Ishikawa (cell line): ENCODE data around the gene AUTS2.

Experiments
- CEBPB ChIP-seq: IDR thresholded peaks from 2 replicates; pipeline ENCODE4 v1.6.1; 2012
- CREB1 ChIP-seq: IDR thresholded peaks from 2 replicates; pipeline ENCODE4 v1.6.1; 2012; ENCODE audit warnings: low read depth
- EGR1 ChIP-seq: IDR thresholded peaks from 2 replicates; pipeline ENCODE4 v1.6.1; 2012
- EP300 ChIP-seq: IDR thresholded peaks from 2 replicates; pipeline ENCODE4 v1.6.1; 2012; ENCODE audit warnings: borderline replicate concordance
- FOXM1 ChIP-seq: IDR thresholded peaks from 2 replicates; pipeline ENCODE4 v1.6.1; 2012; ENCODE audit warnings: low read depth, borderline replicate concordance
- MAX ChIP-seq: IDR thresholded peaks from 2 replicates; pipeline ENCODE4 v1.6.1; 2012
- NFIC ChIP-seq: IDR thresholded peaks from 2 replicates; pipeline ENCODE4 v1.6.1; 2012
- RAD21 ChIP-seq: IDR thresholded peaks from 2 replicates; pipeline ENCODE4 v1.6.1; 2012; ENCODE audit warnings: low read depth
- REST ChIP-seq: IDR thresholded peaks from 2 replicates; pipeline ENCODE4 v1.6.1; 2012; ENCODE audit warnings: low read depth, mild to moderate bottlenecking
- TAF1 ChIP-seq: IDR thresholded peaks from 2 replicates; pipeline ENCODE4 v1.6.1; 2012; ENCODE audit warnings: low read depth, mild to moderate bottlenecking
- TCF12 ChIP-seq: IDR thresholded peaks from 2 replicates; pipeline ENCODE4 v1.6.1; 2012; ENCODE audit warnings: low read depth
- TEAD4 ChIP-seq: IDR thresholded peaks from 2 replicates; pipeline ENCODE4 v1.6.1; 2012
- USF1 ChIP-seq: IDR thresholded peaks from 2 replicates; pipeline ENCODE4 v1.6.1; 2012
- YY1 ChIP-seq: IDR thresholded peaks from 2 replicates; pipeline ENCODE4 v1.6.1; 2012; ENCODE audit warnings: low read depth
- ZBTB7A ChIP-seq: IDR thresholded peaks from 2 replicates; pipeline ENCODE4 v1.6.1; 2012; ENCODE audit warnings: low read depth

AUTS2 gene

GRCh38 chr7:70494225-70495032 is 896.2 kb downstream of the AUTS2 start:
- TF ChIP-seq TCF12 (no peak), CREB1 (no peak), FOXM1 (no peak), ZBTB7A (no peak), EGR1 (no peak), CEBPB (no peak)

GRCh38 chr7:70495033-70495376 is 896.7 kb downstream of the AUTS2 start:
- TF ChIP-seq EGR1 (no peak), REST (no peak), FOXM1 (no peak), CEBPB (no peak), TCF12 (no peak), EP300 (no peak), ZBTB7A (no peak), USF1 (no peak), CREB1 (no peak), MAX (no peak), TEAD4 (no peak), NFIC (no peak), YY1 (no peak), TAF1 (no peak), RAD21 (no peak)

GRCh38 chr7:70497793-70498192 is 899.5 kb downstream of the AUTS2 start:
- TF ChIP-seq ZBTB7A (no peak), EP300 (no peak)

GRCh38 chr7:70498232-70498992 is 900.1 kb downstream of the AUTS2 start:
- TF ChIP-seq YY1 (no peak), TAF1 (no peak), NFIC (no peak), FOXM1 (no peak), EGR1 (no peak), CREB1 (no peak), REST (no peak), TEAD4 (no peak), USF1 (no peak), TCF12 (no peak)

- TF ChIP-seq MAX (no peak), REST (no peak), TCF12 (no peak), EGR1 (no peak), ZBTB7A (no peak), RAD21 (no peak), CEBPB (no peak), FOXM1 (no peak), EP300 (no peak)
These were observed 902.0 kb downstream of the AUTS2 start for GRCh38 chr7:70500261-70500660.
